Stimulated activated CD8-positive, alpha-beta memory T cell treated with anti-CD3 and anti-CD28 coated beads, Interleukin-4, amount 100 ng/mL, for 1 hour (primary cell): ENCODE results near the gene PVALEF.

Source experiments
- DNase-seq, 2 donors: peaks; one replicate each; pipeline ENCODE4 v3.0.0-alpha.2; 2020; ENCODE audit warnings: low read depth in 2 of 2, low spot score in 1 of 2

PVALEF gene

DNA sequence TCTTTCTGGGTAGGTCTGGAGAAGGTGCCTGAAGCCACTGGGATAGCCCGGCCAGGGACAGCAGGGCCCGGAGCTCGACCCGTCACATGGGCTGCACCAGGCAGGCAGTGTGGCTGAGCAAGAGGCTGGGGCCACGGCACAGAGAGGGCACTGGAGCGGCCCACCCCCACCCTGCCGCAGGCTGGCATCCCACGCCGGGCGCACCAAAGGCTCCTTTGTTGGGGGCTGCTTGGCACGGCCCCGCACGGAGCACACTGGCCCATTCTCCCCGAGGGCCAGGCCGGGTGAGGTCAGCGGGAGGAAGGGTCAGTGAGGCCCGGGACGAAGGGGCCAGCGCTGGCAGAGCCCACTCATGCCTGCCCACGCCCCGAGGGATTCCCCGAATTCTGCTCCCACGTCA, 36.5 kb upstream of the PVALEF start:
- no peak for DNase-seq

DNA sequence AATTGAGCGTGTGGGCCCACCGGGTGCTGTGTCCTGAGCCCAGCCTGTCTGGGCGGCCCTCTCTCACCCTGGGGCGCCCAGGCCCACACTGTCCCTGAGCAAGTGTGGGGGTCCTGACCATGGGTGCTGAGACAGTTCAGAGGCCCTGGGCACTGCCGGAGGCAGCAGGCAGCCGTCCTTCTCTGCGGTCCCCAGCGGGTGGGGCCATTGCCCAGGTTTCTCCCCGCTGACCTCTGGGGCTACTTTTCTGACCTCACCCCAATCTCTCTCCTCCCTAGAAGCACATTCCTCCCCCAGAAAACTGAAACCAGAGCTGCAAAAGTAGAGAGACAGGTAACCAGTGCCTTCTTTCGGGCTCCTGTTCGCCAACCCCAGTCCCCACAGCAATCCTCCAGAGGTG, 36.0 kb upstream of the PVALEF start:
- no peak for DNase-seq

DNA sequence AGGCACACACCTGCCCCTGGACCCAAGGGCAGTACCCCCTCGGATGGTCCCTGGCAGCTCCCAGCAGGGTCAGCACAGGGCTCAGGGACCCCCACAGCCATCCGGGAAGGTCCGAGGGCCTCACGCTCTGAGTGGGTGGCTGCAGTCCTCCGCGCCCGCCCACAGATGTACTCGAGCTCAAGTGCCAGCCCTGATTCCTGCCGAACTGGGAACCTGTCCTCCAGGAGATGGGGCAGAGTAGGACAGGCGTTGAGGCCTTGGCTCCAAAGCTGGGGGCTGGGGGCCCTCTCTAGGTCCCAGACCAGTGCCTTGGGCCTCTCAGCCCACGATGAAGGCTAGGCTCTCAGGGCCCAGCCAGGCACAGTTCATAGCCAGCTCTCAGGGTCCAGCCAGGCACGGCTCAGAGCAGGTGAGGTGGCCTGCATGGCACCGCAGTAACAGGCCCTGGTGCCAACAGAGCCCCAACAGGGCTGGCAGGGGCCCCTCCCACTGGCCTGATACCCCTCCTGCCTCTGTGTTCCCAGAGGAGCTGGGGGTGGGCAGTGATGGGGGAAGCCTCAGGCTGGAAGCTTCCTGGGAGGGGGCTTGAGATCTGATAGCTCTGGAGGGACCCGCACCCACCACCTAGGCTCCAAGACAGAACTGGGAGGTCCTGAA, 35.5 kb upstream of the PVALEF start:
- DNase-seq = no peak

DNA sequence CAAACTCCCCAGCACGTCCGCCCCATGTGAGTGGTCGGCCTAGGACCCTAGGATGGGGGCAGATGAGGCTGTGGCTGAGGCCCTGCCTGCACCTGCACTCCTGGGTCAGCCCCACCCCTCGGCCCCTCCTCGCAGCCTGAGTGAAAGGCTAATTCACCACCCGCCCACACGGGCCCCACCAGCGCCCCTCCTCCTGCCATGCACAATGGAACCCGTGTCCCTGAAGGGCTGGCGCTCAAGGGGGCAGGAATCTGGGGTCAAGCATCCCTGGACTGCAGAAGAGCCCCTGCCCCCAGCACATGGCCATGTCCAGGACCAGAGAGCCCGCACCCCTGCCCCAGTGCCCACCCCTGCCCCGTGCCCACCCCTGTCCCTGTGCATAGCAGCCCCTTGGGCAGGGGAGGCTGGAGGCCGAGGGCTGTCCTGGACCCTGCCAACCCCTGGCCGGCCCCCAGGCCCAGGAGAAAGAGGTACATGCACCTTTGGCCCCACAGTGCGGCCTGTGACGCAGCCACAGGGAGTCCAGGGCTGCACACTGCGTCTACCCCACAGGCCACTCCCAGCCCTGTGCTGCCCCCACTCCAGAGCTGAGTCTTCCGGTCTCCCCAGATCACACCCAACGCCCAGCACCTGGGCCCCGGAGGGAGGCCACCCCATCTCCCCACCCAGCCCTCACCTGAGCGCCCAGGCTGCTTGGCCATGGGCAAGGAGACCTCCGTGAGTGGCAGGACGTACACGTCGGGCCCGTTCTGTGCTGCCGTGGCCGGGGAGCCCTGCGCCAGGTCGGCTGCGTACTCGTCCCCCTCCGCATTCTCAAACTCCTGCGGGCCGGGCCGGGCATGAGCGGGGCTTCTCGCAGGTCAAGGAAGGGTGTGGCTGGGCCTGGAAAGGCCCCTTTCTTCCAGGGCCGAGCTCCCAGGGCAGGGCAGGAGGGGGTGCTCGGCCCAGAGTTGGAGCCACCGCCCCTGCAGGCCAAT, 34.6 kb upstream of the PVALEF start:
- no peak for DNase-seq

DNA sequence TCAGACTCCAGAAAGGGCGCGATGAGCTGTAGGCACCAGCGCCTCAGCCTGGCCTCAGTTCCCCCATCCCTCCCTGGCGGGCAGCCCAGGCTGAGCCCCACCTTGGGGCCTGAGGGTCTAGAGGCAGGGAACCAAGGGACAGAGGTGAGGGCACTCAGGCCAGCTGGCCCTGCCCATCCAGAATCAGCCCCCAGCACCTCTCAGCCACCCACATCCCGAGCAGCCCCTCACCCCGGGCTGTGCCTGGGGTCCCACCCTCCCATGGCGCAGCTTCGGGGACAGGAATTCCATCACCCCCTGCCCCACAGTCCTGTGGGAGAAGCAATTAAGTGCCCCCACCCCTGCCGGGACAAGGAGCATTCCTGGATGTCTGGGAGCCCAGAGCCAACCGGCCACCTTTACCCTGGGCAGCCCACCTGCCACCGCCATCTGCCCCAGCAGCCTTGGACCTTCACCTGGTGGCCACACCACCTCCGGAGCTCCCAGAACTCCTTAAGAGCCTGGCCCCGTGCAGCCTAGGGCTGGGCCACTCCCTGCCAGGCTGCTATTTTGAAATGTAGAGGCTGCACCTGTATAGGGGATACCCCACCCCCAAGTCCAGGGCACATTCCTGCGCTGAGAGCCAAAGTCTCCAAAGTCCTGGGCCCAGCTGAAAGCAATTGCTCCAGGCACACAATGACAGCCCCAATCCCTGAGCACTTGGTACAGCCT, 33.7 kb upstream of the PVALEF start:
- no peak for DNase-seq

DNA sequence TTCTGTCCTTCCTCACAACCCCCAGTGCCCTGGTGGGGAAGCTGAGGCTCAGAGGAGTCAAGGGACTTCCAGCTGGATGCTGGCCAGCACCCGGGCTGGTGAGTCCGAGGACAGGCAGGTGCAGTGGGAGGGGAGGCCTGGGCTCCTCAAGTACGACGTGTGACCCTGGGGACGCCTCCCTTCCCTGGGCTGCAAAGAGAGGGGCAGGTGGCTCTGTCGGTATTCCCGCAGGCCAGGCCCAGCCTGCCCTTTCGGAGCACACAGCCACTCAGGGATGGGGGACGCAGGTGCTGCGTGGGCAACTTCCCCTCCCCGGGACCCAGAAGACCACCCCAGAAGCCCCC, 33.1 kb upstream of the PVALEF start:
- DNase-seq = no peak

DNA sequence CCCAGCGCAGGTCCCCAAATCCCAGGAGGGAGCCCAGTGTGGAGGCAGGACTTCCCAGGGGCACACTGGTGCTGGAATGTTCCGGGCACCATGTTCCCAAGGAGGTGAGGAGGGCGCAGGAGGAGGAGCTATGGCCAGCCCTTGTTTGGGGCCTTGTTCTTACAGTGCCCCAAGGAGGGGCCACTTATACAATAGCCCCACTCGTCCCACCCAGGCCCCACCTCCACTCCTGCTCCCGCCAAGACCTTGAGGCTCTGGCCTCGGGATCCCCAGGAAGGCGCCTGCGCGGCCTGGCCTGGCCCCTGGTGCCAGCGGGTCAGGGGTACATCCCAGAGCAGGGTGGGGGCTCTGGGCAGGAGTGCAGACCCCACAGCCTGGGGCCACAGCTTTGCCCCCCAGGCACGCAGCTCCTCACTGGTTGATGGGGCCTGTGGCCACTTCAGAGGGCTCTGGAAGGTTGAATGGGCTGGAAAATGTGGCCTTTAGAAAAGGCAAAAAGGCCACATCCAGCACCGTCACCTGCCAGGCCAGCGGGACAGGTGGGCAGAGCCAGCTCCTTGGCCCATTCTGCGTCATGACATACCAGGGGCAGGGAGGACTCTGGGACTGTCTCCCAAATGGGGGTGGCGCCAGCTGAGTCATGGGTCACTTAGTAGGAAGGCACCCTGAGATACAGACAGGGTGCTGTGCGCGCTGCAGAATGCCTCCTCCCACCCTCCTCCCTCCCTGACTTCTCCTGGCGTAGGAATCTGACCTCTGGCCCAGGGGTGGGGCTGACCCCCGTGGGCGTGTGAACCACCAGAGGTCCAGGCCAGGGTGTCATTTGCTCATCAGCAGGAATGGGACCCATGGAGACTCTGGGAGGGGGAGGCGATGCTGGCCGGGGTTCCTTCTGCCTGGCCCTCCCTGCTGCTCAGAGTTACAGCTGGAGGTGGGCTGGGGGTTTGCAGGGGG, 32.3 kb upstream of the PVALEF start:
- no peak for DNase-seq

DNA sequence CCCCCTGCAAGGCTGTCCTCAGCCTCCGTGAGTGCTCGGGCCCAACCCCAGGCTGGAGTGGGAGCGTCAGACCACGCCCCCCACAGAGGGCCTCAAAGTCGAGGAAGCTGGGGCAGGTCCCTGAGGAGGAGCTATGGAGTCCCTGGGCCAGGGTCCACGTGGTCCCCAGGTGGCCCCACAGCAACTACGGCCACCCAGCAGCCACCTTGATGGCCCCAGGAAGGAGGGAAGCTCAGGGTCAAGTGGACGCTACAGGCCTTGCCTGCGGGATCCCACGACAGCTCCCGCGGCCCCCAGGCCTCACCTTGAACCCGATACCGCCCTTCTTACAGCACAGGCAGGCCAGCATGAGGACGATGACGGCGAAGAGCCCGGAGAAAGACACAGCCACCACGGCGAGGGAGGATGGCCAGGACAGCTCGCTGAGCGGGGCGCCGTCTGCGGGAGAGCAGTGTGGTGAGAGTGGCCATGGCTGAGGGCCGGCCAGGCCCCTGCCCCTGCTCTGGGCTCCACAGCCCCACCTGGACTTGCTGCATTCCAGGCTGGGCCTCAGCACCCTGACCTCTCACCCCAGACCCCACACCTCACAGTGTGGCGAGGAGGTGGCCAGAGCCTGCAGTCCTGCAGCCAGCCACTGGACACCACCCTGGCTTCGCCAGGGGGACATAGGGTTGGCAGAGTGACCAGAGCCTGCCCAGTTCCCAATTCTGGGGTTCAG, 31.1 kb upstream of the PVALEF start:
- DNase-seq = no peak

DNA sequence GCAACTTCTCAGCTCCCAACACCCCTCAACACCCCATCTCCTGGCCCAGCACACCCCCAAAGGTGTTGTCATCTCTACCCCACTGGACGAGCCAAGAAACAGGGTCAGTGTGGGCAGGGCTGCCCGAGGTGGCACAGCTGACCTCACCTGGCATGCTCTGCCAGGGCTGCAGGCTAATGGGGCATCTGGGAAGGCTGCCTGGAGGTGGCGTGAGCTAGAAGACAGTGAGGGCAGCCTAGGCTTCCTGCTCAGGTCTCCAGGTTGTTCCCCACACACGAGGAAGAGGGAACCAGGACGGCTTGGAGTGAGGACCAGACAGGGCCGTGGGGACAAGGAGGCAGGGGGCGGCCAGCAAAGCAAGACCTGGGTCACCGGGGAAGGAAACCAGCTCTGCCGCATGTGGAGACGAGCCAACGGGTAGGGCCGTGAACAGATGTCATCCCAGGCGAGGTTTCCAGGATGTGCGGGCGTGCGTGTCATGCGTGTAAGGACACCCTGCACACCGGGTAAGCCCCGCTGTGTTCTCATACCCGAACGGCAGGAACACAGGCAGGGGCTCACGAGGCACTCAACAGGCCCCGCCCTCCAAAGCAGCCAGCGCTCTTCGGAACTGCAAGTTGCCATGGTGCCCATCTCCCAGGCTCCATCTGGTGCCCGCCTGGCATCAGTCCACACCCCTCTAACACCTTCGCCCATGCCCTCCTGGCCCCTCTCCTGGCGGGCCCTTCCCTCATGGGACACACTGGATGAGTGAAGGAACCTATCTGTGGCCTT, 29.6 kb upstream of the PVALEF start:
- no peak for DNase-seq

DNA sequence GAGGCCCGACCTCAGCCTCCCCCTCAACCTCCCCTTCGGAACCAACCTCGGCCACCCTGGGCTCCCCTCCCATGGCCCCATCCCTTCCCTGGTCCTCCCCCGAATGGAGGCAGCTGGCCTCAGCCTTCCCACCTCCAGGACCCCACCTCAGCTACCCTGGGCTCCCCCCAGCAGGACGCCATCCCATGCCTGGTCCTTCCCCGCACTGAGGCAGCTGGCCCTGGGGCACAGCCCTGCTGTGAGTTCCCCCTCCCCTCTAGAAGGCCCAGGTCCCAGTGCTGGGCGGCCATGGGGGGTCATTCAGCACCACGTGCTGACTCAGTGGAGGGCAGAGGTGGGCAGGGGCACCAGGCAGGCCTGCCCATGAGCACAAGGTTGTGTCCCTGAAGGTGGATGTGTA, 28.9 kb upstream of the PVALEF start:
- DNase-seq = no peak

DNA sequence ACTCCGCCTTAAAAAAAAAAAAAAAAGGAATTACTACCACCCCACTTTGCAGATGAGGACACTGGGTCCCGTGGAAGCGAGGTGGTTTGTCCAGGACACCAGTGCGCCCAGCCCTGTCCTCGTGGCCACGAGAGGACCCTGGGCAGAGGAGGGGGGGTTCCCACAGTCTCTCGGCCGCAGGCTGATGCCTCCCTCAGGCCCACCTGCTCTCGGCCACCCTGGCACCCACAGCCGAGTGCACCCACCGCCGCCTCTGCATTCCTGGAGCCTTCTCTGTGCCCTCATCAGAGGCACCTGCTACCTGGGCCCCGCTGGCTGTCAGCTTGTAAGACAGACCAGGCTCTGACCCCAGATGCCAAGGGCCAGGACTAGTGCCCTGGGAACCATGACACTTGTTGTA, 28.1 kb upstream of the PVALEF start:
- DNase-seq = no peak

DNA sequence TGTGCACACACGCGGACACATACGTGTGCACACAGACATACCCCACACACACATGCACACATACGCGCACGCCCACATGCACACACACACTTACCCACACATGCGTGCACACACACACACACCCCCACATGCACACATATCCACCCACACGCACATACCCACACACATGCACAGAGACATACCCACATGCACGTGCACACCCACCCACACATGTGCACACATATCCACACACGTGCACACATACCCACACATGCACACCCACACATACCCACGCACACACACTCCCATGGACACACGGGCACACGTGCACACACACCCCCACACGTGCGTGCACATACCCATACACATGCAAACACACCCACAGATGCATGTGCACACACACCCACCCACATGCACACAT, 27.2 kb upstream of the PVALEF start:
- no peak for DNase-seq

DNA sequence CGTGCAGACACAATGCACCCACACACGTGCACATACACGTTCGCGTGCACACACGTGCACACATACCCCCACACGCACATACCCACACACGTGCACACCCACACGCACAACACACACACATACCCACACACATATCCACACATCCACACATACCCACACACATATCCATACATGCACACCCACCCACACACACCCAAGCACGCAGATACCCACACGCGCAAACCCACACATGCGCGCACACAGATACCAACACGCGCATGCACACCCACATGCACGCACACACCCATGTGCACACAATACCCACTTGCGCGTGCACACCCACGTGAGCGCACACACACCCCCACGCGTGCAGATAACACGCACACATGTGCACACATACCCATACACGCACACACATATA, 26.8 kb upstream of the PVALEF start:
- no peak for DNase-seq

DNA sequence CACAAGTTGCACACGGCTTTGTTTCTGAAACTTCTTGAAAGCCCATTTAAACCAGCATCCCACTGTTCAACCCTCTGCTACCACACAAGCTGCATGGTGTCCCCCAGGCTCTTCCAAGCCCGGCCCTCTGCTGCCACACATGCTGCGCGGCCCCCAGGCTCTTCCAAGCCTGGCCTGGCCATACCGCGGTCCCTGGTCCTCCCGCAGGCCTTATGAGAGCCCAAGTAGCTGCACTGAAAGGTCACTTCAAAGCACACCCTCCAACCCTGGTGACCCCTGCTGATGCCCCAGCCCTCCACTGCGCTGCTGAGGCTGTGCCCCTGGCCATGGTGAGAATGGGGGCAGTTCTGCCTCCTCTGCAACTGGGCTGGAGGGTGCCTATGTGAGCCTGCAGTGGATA, 25.9 kb upstream of the PVALEF start:
- no peak for DNase-seq

DNA sequence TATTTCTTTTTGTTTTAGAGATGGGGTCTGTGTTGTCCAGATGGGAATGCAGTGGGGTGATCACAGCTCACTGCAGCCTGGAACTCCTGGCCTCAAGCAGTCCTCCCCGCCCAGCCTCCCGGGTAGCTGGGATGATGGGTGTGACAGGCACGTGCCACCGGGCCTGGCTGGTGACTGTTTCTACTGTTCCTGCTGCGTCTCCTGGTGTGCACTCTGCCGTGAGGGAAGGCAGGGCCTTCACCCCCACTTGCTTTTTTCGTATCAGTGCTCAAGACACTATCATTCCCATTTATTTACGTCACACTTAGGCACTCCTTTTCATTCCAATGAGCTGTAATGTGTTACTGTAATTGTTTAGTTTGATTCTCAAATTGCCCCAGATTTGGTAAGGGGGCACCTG, 25.3 kb upstream of the PVALEF start:
- DNase-seq = no peak

DNA sequence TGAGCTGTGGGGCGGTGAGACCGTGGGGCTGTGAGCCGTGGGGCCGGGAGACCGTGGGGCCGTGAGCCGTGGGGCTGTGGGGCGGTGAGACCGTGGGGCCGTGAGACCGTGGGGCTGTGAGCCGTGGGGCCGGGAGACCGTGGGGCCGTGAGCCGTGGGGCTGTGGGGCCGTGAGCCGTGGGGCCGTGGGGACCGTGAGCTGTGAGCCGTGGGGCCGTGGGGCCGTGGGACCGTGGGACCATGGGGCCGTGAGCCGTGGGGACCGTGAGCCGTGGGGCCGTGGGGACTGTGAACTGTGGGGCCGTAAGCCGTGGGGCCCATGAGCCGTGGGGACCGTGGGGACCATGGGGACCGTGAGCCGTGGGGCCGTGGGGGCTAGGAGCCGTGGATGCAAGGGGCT, 24.6 kb upstream of the PVALEF start:
- no peak for DNase-seq

DNA sequence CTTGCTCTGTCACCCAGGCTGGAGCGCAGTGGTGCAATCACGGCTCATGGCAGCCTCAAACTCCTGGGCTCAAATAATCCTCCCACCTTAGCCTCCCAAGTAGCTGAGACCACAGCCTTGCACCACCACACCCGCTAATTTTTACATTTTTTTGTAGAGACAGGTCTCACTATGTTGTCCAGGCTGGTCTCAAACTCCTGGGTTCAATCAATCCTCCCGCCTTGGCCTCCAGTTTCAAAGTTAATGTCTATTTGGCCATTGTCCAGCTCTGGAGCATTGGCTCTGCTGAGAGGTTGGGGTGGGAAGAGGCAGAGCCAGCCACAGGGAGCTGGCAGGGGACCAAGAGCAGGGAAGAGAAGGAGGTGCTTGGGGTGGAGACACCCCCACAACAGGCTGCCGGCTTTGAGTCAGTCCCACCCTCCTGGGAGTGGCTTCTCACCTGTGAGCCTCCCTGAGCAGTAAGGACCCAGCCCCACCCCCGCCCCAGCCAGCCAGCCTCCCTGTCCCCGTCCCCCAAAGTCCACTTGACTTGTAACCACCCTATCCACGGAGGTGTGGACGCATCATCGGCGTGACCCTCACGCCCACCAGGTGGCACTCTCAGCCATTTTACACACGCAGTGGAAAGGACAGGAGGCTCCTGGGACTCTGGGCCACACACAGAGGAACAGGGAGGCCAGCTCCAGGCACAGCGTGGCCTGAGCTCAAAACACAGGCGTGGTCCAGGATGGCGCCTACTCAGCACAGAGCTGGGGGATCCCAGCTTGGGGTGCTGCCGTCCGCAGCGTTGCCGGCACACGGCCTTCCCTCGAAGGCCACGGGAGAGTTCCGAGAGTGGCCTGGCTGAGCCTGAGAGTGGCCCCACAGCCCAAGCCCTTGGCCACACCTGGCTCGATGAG, 22.8 kb upstream of the PVALEF start:
- DNase-seq = peak; percentile 15 to 25

DNA sequence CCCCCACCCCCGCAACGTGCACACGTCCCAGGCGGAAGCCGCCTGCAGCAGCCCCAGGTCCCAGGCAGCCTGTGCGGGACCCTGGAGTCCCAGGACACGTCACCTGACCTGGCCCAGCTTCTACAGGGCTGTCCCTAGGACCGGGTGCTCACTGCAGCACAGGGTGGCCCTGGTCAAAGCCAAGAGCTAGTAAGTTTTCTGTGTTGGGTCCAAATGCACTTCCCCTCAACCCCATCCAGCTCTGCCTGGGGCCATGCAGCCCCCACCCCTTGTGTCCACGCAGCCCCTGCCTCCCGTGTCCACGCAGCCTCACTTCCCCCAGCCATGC, 22.1 kb upstream of the PVALEF start:
- no peak for DNase-seq
